HepG2 (cell line): ENCODE data around the gene BZW1. TPM values are rescaled to one million over a fixed set of nuclear protein-coding genes. Genes with fewer than 3 reads are reported as not detected.

ENCODE experiments used
- AKNA ChIP-seq: sonication (generic); formaldehyde crosslinking; IDR thresholded peaks from 2 replicates; pipeline ENCODE4 v1.4.0; 2020; ENCODE audit warnings: missing genetic modification reagents, borderline replicate concordance
- BORCS8-MEF2B ChIP-seq: sonication (generic); formaldehyde crosslinking; IDR thresholded peaks from 2 replicates; pipeline ENCODE4 v1.8.0; 2022; ENCODE audit warnings: mild to moderate bottlenecking, missing genetic modification reagents
- GZF1 ChIP-seq: sonication (generic); formaldehyde crosslinking; IDR thresholded peaks from 2 replicates; pipeline ENCODE4 v1.5.1; 2020; ENCODE audit warnings: mild to moderate bottlenecking, missing genetic modification reagents
- HMGA1 ChIP-seq: sonication (generic); formaldehyde crosslinking; conservative IDR thresholded peaks from 2 replicates; pipeline ENCODE4 v1.4.0; 2020; ENCODE audit warnings: missing genetic modification reagents
- MIER2 ChIP-seq: IDR thresholded peaks from 2 replicates; pipeline ENCODE4 v1.6.1; 2016; ENCODE audit warnings: missing biosample characterization, missing genetic modification reagents
- PRPF4 ChIP-seq: fragments of 200-400 bp; formaldehyde crosslinking; IDR thresholded peaks from 2 replicates; pipeline ENCODE4 v1.6.1; 2016; ENCODE audit warnings: low read length, low read depth; ENCODE audit not compliant: poor library complexity, severe bottlenecking
- ZBTB40 ChIP-seq, 2 experiments: fragments of 450-650 bp in 1 of 2; sonication (generic) in 1 of 2; formaldehyde crosslinking in 1 of 2; IDR thresholded peaks; 2 replicates each; pipeline versions ENCODE4 v1.6.1 to v1.8.0; 2016 to 2022; ENCODE audit warnings: antibody characterized with exemption in 1 of 2, mild to moderate bottlenecking in 1 of 2, missing genetic modification reagents in 1 of 2
- ZFY ChIP-seq: sonication (generic); formaldehyde crosslinking; IDR thresholded peaks from 2 replicates; pipeline ENCODE4 v1.4.0; 2020; ENCODE audit warnings: missing genetic modification reagents
- ZNF737 ChIP-seq: sonication (generic); formaldehyde crosslinking; IDR thresholded peaks from 2 replicates; pipeline ENCODE4 v1.5.0; 2020; ENCODE audit warnings: missing genetic modification reagents, mild to moderate bottlenecking, borderline replicate concordance
- ZNF777 ChIP-seq: sonication (generic); formaldehyde crosslinking; IDR thresholded peaks from 2 replicates; pipeline ENCODE4 v1.4.0; 2020; ENCODE audit warnings: missing genetic modification reagents
- ZNF879 ChIP-seq: sonication (generic); formaldehyde crosslinking; IDR thresholded peaks from 2 replicates; pipeline ENCODE4 v1.8.1; 2023; ENCODE audit warnings: missing genetic modification reagents
- ZSCAN22 ChIP-seq: sonication (generic); formaldehyde crosslinking; IDR thresholded peaks from 2 replicates; pipeline ENCODE4 v1.4.0; 2020; ENCODE audit warnings: mild to moderate bottlenecking, missing genetic modification reagents
- polyA plus RNA-seq, 8 experiments: library from polyadenylated mRNA; depleted of rRNA in 3 of 8; stranded (reverse) in 7 of 8; unstranded in 1 of 8; fragments of >200 nt; fragmentation: Illumina TruSeq in 4 of 8; extraction: Trizol in 4 of 8; gene quantifications; 2 replicates each; pipeline versions ENCODE4 v1.2.1 to v1.2.3, GENCODE V29; 2011 to 2016; ENCODE audit warnings: low read depth in 4 of 8, missing spikeins in 1 of 8, mixed read lengths in 1 of 8; ENCODE audit not compliant: insufficient read depth in 1 of 8
- total RNA-seq, 5 experiments: library from RNA; depleted of rRNA; stranded (reverse); fragments of >200 nt; fragmentation: Illumina TruSeq; extraction: Trizol; gene quantifications; 2 replicates each; pipeline ENCODE4 v1.2.3, GENCODE V29; 2016; ENCODE audit warnings: low read depth in 1 of 5

The BZW1 gene
- total and polyA plus RNA-seq, 2 of the 13 experiments (the other 11 are each of a cell fraction or from before 2014, with no cell fraction given), result 106 to 384 TPM

- TF ChIP-seq AKNA (CRISPR knock-in tag) (no peak), GZF1 (CRISPR knock-in tag) (no peak; the same call in 1 of the 2 replicates), ZBTB40 (IDR thresholded peaks at IDR 0.05) (no peak), ZBTB40 (CRISPR knock-in tag; IDR thresholded peaks at IDR 0.05) (peak; percentile 91), ZFY (CRISPR knock-in tag) (peak; percentile 94), ZNF777 (no peak; the same call in 1 of the 2 replicates), ZSCAN22 (CRISPR knock-in tag) (no peak), ZNF879 (peak; percentile 51; the same call in 1 of the 2 replicates), PRPF4 (no peak), MIER2 (no peak), HMGA1 (no peak), BORCS8-MEF2B (peak; percentile 94), ZNF737 (CRISPR knock-in tag) (no peak)
These were observed 32.6 kb downstream of the BZW1 start (continued) for GRCh38 chr2:200843993-200844948.
